NCI-H460 (cell line): Measurements from ENCODE around the gene PRR12. TPM values are rescaled to one million over a fixed set of nuclear protein-coding genes. Genes with fewer than 3 reads are reported as not detected.
"Not testable (repeated sequence)": the region's sequence is repeated elsewhere in the genome, so short reads cannot be mapped to it uniquely, and the experiment has no call there.

Experiments used
- DNase-seq: peaks from one replicate; pipeline ENCODE4 v3.0.0-alpha.2; 2016; ENCODE audit warnings: low read depth; ENCODE audit errors: extremely low read depth
- total RNA-seq: library from RNA; depleted of rRNA; stranded (reverse); fragments of >200 nt; shearing (Covaris generic); gene quantifications from 2 replicates; pipeline ENCODE4 v1.2.3, GENCODE V29; 2014

The PRR12 gene
- total RNA-seq, 1 experiment from 2014 or later, result 2.1 TPM

DNA sequence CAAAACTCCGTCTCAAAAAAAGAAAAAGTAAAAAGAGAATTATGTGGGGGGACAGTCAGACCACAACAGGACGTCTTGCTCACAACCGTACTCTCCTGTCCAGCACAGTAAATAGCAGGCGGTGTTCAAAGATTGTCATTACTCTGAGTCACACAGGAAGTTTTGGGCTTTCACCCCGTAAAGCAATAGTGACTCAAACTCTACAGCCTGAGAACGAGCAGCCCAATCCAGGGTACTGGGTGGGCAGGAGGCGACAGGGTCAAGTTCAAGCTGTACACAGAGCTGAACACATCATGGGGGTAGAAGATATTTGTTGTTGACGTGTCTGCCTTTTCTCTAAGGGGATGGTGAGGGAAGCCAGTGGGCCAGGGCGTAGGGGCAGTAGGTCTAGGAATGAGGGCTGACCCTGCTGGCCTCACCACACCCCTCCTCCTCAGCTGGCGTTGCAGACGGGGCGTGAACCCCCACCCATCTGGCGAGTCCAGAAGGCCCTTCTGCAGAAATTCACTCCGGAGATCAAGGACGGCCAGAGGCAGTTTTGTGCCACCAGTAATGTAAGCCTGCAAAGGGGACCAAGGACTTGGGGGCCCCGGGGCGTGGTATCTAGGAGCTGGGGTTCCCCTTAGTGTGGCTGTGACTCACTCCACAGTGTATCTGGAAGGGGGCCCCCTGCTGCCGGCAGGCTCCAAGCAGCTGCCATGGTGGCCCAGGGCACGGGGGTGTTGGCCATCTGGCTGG, 23.3 kb downstream of the PRR12 start:
- no peak for DNase-seq

DNA sequence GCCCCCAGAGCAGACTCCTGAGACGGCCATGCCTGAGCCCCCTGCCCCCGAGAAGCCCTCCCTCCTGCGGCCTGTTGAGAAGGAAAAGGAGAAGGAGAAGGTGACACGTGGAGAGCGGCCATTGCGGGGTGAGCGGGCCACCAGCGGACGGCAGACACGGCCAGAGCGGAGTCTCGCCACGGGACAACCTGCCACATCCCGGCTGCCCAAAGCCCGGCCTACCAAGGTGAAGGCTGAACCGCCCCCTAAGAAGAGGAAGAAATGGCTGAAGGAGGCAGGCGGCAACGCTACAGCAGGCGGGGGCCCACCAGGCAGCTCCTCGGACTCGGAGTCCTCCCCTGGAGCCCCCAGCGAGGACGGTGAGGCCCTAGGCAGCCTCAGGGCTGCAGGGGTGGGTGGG, 24.9 kb downstream of the PRR12 start:
- no peak for DNase-seq

DNA sequence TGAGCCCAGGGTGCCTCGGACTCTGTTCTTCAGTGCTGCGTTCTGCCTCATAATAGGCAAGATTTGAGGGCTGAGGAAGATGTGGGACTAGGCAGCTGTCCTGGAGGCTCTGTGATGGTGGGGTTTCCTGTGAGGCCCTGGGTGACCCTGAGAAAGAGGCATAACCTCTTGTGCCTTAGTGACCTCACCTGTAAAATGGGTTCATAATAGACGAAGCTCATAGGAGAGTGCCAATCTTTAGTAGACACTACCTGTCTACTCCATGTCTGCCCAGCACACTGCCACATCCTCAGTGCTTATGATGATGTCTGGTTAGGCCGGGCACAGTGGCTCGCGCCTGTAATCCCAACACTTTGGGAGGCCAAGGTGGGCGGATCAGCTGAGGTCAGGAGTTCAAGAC, 25.6 kb downstream of the PRR12 start:
- DNase-seq, result no peak

DNA sequence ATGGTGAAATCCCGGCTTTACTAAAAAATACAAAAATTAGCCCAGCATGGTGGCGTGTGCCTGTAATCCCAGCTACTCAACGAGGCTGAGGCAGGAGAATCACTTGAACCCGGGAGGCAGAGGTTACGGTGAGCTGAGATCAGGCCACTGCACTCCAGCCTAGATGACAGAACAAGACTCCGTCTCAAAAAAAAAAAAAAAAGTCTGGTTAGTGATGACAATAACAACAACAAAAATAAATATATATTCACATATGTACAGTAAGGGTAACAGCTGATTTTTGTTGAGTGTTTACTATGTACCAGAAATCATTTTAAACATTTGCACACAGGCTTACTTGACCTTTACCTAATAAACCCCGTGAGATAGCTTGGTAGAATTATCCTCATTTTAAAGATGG, 26.0 kb downstream of the PRR12 start:
- no peak for DNase-seq

DNA sequence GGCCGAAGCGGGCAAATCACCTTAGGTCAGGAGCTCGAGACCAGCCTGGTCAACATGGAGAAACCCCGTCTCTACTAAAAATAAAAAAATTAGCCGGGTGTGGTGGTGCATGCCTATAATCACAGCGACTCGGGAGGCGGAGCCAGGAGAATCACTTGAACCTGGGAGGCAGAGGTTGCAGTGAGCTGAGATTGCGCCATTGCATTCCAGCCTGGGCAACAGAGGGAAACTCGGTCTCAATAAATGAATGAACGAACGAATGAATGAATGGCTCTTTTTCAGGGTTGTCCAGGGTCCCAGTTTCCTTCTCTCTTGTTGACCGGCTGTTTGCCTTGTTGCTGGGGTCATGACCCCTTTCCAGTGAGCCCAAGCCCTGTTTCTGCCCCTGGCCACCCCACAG, 26.9 kb downstream of the PRR12 start:
- not testable (repeated sequence) for DNase-seq

DNA sequence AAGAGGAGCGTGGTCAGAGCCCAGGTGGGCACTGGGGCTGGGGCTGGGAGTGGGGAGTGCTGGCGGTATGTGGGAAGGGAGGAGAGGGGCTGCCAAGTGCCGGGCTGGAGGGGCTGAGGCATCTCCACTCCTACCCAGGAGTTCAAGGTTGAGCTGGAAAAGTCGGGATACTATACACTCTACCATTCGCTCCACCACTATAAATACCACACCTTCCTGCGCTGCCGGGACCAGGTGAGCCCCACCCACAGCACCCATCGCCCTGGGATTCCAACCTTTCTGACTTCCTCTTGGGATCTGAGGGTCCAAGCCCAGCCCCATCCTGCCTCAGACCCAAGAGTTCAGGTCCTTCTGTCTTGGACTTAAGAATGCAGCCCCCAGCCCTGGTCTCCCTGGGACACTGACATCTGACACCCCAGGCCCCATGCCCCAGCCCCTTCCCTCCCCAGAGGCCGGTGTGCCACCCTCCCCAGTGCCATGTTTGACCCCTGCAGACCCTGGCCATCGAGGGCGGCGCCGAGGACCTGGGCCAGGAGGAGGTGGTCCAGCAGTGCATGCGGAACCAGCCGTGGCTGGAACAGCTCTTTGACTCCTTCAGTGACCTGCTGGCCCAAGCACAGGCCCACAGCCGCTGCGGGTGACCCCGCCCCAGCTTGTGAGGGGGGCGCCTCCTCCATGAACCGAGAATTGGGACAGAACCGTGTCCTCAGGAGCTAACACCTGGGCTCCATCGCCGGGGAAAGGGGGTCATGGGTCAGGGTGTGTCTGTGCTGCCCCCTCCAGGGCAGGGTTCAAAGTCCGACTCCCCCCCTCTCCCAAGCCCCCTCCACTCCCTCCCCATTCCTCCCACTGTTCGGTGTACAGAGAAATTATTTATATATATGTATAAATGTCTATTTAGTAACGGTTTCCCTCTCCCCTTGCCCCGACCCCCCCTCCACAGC, 34.3 kb downstream of the PRR12 start:
- DNase-seq, result no peak

DNA sequence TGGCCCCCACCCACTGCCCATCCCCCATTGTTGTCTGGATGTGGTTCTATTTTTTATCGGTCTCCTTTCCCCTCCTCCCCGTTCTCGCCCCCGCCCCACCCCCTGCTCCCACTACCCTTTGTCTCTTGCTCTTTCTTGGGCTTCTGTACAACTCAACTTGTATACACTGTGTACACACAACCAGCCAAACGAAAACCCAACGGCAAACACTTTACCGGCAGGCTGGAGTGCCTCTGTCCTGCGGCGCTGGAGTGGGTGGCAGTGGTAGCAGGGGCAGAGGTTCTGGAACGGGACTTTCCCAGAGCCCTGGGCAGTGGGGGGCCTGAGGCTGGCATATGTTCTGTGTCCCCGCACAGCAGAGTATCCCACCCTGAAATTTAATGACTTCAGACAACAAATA, 35.2 kb downstream of the PRR12 start:
- no peak for DNase-seq

DNA sequence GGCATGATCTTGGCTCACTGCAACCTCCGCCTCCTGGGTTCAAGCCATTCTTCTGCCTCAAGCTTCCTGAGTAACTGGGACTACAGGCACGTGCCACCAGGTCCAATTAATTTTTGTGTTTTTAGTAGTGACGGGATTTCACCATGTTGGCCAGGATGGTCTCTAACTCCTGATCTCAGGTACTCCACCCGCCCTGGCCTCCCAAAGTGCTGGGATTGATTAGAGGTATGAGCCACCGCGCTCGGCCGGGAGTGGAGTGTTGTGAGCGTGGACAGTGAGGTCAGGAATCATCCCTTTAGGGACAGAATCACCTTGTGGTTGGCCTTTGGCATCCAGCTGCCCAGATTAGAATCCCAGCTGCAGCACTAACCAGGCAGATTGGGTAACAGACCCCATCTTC, 38.7 kb downstream of the PRR12 start:
- DNase-seq, result no peak

DNA sequence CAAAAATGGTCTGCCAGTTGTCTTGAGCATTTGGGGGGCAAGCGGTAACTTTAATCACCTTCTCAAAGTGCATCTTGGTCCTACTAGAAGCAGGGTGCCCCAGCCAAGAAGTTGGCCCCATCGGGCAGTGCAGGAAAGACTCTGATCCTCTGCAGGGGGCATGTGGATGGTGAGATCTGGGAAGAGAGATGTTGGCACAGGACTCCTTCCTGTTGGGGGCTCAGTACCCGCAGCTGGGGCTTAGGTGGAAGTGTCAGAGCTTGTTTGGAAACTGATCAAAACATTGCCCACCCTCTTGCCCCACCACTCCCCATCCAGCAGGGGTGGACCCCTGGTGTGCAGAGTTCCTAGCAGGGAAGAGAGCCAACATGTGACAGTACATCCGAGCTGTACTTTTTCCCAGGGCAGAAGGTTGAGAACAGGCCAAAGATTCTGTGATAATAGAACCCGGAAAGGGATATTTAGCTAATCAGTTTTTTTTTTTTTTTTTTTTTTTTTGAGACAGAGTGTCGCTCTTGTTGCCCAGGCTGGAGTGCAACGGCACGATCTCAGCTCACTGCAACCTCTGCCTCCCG, 40.1 kb downstream of the PRR12 start:
- no peak for DNase-seq

DNA sequence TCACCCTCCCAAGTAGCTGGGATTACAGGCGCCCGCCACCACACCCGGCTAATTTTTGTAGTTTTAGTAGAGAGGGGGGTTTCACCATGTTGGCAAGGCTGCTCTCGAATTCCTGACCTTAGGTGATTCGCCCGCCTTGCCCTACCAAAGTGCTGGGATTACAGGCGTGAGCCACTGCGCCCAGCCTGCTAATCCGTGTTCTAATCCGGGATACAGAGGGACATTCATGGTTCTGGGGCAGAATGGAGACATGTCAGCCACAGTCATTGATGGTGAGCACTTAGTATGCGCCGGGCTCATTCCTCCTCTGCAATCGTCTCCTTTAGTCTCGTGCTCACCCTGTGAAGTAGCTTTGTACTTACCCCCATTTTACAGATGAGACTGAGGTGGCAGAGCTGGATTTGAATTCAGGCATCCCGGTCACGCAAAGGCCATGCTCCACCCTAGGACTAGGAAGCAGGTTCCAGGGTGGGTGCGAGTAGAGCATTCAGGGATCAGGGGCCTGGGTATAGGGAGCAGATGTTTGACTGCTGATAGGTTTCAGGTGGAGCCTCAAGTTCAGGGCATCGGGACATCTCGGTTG, 40.7 kb downstream of the PRR12 start:
- no peak for DNase-seq

DNA sequence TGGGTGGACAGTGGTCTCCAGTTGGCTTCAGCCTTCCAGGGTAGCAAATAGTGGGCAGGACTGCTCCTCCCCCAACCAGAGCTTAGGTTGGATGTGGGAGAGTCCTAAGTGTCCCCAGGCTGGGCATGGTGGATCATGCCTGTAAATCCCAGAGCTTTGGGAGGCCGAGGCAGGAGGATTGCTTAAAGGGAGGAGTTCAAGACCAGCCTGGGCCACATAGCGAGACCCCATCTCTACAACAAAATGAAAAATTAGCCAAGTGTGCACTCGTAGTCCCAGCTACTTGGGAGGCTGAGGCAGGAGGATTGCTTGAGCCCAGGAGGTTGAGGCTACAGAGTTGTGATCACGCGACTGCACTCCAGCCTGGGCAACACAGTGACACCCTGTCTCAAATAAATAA, 41.6 kb downstream of the PRR12 start:
- DNase-seq, result no peak

DNA sequence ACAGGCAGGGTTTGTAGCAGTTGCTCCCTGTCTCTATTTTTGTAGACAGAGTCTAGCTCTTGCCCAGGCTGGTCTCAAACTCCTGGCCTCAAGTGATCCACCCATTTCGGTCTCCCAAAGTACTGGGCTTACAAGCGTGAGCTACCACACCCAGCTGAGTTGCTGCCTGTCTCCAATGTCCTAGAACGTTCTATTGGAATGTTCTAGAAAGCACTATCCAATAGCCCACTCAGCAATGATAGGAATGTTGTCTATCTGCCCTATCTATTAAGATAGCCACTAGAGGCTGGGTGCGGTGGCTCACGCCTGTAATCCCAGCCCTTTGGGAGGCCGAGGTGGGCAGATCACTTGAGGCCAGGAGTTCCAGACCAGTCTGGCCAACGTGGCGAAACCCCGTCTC, 42.3 kb downstream of the PRR12 start:
- not testable (repeated sequence) for DNase-seq

DNA sequence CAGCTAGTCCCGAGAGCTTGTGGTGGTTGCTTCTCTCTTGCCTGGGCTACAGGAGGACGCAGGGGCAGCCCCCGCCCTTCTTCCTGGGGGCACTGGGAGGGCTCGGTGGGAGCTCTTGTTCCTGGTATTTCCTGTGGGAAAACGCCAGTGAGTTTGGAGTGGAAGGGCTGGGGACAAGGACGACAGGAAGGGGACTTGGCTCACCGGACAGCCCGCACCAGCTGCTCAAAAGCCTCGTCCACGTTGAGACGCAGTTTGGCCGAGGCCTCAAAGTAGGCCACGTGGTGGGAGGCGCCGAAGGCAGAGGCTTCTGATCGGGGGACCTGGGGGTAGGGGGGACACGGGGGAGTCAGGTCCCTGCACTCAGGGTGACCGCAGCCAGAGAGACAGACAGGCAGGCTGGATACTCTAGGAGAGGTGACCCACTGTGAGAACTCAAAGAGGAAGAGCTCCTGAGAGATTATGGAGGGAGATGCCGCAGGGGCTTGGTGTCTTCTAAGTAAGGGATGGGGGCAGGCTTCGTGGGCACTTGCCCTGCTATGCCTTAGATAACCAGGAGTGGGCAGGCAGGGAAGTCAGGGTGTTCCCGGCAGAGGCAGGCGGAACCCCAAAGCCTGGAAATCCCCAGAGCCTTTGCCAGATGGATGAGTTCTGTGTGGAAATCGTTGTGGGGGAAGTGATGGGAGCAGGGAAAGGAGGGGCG, 44.7 kb downstream of the PRR12 start:
- DNase-seq, result no peak

DNA sequence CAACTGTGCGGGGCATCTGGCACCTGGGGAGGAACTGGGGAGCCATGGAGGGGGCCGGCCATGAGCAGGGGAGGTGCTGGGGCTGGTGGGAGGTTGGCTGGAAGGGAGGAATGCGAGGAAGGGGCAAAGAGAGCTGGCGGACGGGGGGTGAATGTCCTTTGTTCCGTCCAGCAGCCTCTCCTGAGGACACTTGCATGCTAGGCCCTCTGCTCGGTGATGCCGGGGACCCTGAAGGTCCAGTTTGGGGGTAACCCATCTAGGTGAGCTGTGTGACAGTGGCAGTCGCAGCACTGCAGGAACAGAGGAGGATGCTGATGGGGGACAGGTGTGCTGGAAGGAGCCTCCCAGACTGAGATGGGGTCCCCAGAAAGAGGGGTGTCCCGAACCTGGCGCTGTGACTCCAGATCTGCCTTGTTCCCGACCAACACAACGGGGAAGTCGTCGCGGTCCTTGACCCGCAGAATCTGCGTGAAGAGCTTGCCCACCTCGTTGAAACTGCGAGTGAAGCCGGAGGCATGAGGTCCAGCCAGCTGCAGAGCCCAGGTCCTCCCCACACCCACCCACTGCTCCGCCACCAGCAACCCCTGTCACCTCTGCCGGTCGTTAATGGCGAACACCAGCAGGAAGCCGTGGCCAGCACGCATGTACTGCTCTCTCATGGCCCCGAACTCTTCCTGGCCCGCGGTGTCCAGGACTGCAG, 45.4 kb downstream of the PRR12 start:
- no peak for DNase-seq

DNA sequence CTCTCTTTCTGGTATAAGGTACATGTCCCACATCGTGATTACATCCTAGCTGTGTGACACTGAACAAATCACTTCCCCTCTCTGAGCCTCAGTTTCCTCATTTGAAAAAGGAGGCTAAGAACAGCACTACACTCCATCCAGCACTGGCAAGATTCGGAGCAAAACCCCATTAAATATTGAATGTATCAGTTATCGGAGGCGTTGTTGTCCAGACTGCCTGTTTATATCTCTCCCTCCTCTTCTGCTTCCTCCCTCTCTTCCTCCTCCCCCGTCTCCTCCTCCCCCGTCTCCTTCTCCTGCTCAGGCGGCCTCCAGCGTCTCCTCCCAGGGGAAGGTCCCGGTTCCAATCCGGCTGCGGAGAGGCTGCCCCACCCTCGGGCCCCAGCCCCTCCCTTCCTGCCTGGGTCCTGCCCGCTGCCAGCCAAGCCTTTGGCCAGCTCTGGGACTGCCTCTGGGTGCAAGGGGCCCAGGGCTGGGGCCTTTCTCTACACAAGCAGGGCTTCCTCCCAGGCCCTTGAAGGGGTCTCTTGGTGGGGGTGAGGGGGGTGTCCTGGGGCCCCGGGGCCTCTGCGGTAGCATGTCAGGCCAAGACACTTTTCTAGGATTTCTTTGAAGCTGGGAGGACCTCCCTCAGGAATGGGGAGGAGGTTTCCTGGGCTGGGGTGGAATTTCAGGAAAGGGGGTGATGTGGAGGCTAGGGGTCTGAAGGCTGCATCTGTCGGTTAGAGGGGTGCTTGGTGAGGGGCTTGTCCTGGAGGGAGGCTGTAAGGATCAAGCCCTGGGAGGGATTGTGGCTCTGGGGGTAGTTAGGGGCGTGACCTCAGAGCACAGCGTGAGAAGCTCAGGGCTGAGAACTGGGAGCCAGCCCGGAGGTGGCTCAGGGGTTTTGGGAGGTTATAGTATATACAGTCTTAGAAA, 47.1 kb downstream of the PRR12 start:
- peak; percentile 77 for DNase-seq

DNA sequence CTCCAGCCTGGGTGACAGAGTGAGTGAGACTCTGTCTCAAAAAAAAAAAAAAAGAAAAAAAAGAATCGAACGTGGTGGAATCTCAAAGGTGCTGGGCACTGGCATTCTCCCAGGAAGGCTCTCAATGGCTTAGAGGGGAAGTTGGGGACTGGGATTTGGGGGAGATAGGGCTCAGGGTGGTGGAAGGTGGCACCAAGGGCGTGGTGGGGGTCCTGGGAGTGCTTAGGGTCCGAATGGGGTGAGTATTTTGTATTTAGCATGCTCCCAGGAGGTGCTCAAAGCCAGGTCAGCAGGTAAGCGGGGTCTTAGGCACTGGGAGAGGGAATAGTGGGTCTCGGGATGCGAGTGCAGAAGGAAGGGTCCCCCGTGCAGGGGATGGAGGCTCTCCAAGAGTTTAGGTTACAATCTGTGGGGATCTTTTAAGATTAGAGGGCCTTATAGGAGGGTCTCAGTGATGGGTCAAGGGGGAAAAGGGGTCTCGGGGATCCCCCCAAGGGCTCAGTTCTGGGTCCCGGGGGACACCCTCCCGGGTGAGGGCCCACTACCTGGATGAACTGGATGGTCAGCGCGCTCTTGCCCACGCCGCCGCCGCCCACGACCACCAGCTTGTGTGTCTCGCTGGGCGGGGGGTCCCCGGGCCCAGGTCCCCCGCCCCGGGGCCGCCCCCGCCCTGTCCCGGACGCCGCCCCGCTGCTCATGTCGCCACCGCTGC, 48.6 kb downstream of the PRR12 start:
- DNase-seq, result no peak

DNA sequence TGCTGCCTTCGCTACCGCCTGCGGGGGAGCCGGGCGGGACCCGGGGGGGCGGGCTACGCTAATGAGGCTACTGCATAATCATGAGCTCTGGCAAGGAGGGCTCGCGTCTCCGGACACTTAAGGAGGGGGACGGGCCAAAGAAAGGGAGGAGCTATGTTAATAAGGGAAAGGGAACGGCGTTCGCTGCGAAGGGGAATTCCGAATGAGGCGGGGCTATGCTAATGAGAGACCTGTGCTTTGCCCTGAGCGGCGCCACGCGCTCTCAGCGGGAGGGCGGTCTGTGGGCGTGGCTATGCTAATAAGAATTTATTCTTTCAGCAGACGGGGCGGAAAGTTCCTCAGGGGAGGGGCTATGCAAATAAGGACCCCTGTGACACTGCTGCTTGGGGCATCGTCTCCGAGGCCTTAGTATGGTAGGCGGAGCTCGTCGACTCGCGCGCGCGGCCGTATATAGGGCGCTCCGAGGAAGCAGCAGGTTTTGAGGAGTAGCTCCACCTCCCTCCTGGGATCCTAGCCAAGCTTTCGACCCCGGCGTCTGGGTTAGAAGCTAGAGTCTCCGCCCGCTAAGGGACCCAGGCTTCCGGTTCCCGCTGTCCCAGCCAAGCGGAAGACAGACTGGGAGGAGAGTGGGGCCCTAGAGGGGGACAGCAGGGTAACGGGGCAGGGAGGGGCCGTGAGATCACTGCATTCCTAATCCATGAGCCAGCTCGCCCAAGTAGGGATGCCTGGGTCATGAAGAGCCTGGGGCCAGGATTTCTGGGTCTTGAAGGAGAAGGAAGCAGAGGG, 49.3 kb downstream of the PRR12 start, which contains the start of gene RRAS:
TSS of gene RRAS (minus strand) at position 31 of the 786 bp plus-strand sequence. CDS start 45 bp downstream, outside the sequence.
- peak; percentile 98 for DNase-seq
